ENCODE measurements around the gene HAO2.

HAO2 gene

GRCh38 chr1:119367432-119368124 is 1.0 kb upstream of the HAO2 start:
- TF ChIP-seq CTCF (IDR thresholded peaks at IDR 0.05; ENCODE audit: low read length, missing control alignments) = peak; percentile 98
- DNase-seq (ENCODE audit: low read depth) = peak; percentile 66
- no peak overlapping the region for H3K4me3 ChIP-seq (replicated peaks; ENCODE audit: low read depth, low read length)

GRCh38 chr1:119370748-119371147 is 2.2 kb downstream of the HAO2 start:
- no peak for TF ChIP-seq CTCF (IDR thresholded peaks at IDR 0.05; ENCODE audit: low read length, missing control alignments)
- no peak for DNase-seq (ENCODE audit: low read depth)
- H3K4me3 ChIP-seq (replicated peaks; ENCODE audit: low read depth, low read length) = no peak overlapping the region

- no peak for DNase-seq (ENCODE audit: low read depth)
- no peak for TF ChIP-seq CTCF (IDR thresholded peaks at IDR 0.05; ENCODE audit: low read length, missing control alignments)
- no peak overlapping the region for H3K4me3 ChIP-seq (replicated peaks; ENCODE audit: low read depth, low read length)
Measured at GRCh38 chr1:119371815-119372214, 3.2 kb downstream of the HAO2 start.

- peak; percentile 34 for DNase-seq (ENCODE audit: low read depth)
- no peak overlapping the region for H3K4me3 ChIP-seq (replicated peaks; ENCODE audit: low read depth, low read length)
- TF ChIP-seq CTCF (IDR thresholded peaks at IDR 0.05; ENCODE audit: low read length, missing control alignments) = no peak
Measured at GRCh38 chr1:119372503-119373086, 4.0 kb downstream of the HAO2 start.

- DNase-seq (ENCODE audit: low read depth) = peak; percentile 8
- no peak overlapping the region for H3K4me3 ChIP-seq (replicated peaks; ENCODE audit: low read depth, low read length)
- TF ChIP-seq CTCF (IDR thresholded peaks at IDR 0.05; ENCODE audit: low read length, missing control alignments) = no peak
Measured at GRCh38 chr1:119373465-119373864, 4.9 kb downstream of the HAO2 start.

GRCh38 chr1:119374208-119374874 is 5.8 kb downstream of the HAO2 start:
- H3K4me3 ChIP-seq (replicated peaks; ENCODE audit: low read depth, low read length) = no peak overlapping the region
- no peak for TF ChIP-seq CTCF (IDR thresholded peaks at IDR 0.05; ENCODE audit: low read length, missing control alignments)
- DNase-seq (ENCODE audit: low read depth) = peak; percentile 14
